Heart left ventricle (tissue), 13 donors: ENCODE data around the gene LONRF3.

Experiments
- CTCF ChIP-seq, 12 donors: fragments of 200-600 bp; sonication (generic) in 4 of 12; IDR thresholded peaks; one replicate each; pipeline versions ENCODE4 v1.5.0 to v1.8.0; 2018 to 2022; ENCODE audit warnings: antibody characterized with exemption in 12 of 12, mild to moderate bottlenecking in 5 of 12
- POLR2A ChIP-seq, 2 donors: fragments of 450-650 bp; IDR thresholded peaks; one replicate each; pipeline ENCODE4 v1.6.1; 2017; ENCODE audit warnings: antibody characterized with exemption in 2 of 2, mild to moderate bottlenecking in 2 of 2, moderate library complexity in 2 of 2
- donor health status: ischemic (EF 13 %, LVEDD 7.1; RV severe dilation, severe dysfunction).
- donor health status: DM: no; HTN: yes; CAD: no.
- donor health status: DM: no; HTN: no; CAD: no.
- donor health status: ischemic (EF 25% LVEDD 6.9; RV normal size, moderate dysfunction).
- donor health status: ischemic (EF 25% LVEDD 5.7; RV mildly dilated, moderate dysfunction).
- donor health status: ischemic (EF 35%, LVEDD 5.7; RV mildly dilated, moderate dysfunction).
- donor health status: nonischemic (EF 11% LVEDD 7.7; RV severe dilation, severe dysfunction).
- donor health status: DM: yes; HTN: yes; CAD: no.
- donor health status: PGD.
- donor health status: ischemic (EF 29% LVEDD 5.4; RV normal size, mild dysfunction).
- donor health status: nonischemic (EF 23%, LVEDD 6.1; RV moderate dilation, normal function).

- TF ChIP-seq CTCF (IDR thresholded peaks at IDR 0.05) (no peak), POLR2A (IDR thresholded peaks at IDR 0.05) (no peak)
Measured at GRCh38 chrX:118948270-118948669, 26.1 kb upstream of the LONRF3 start.
